COR-L47 (cell line): Measurements from ENCODE around the gene GPR152.
"Not testable (repeated sequence)": the region's sequence is repeated elsewhere in the genome, so short reads cannot be mapped to it uniquely, and the experiment has no call there.

Experiments
- DNase-seq: peaks from one replicate; lab custom pipeline; 2025; lab: John Stamatoyannopoulos, UW

Gene GPR152

GRCh38 chr11:67439321-67440228 lies 13.0 kb downstream of the GPR152 start:
- no peak for DNase-seq

GRCh38 chr11:67438158-67438902 lies 14.2 kb downstream of the GPR152 start:
- DNase-seq = no peak

GRCh38 chr11:67437809-67438157 lies 14.7 kb downstream of the GPR152 start:
- DNase-seq = no peak

- DNase-seq = no peak
Observed at GRCh38 chr11:67437082-67437808, 15.3 kb downstream of the GPR152 start, which contains the start of gene PTPRCAP. PTPRCAP (minus strand) TSS chr11:67437682; CDS start chr11:67437619, 63 bp downstream.

- no peak for DNase-seq
Observed at GRCh38 chr11:67436459-67437081, 16.0 kb downstream of the GPR152 start.

- no peak for DNase-seq
Observed at GRCh38 chr11:67435727-67436458, 16.6 kb downstream of the GPR152 start.

GRCh38 chr11:67435031-67435726 lies 17.4 kb downstream of the GPR152 start:
- DNase-seq = no peak

GRCh38 chr11:67434395-67434881 lies 18.1 kb downstream of the GPR152 start:
- no peak for DNase-seq

- no peak for DNase-seq
Observed at GRCh38 chr11:67433536-67434394, 18.8 kb downstream of the GPR152 start.

- no peak for DNase-seq
Observed at GRCh38 chr11:67432655-67433349, 19.7 kb downstream of the GPR152 start.

- DNase-seq = no peak
Observed at GRCh38 chr11:67431346-67432249, 20.9 kb downstream of the GPR152 start.

GRCh38 chr11:67429722-67430121 lies 22.8 kb downstream of the GPR152 start:
- DNase-seq = no peak

- DNase-seq = no peak
Observed at GRCh38 chr11:67429038-67429668, 23.4 kb downstream of the GPR152 start.

- peak; percentile 96 for DNase-seq
Observed at GRCh38 chr11:67428052-67429001, 24.2 kb downstream of the GPR152 start, which contains the start of gene RPS6KB2. RPS6KB2 (plus strand) TSS chr11:67428494; CDS start chr11:67428546, 52 bp downstream.

GRCh38 chr11:67427364-67427859 lies 25.1 kb downstream of the GPR152 start:
- not testable (repeated sequence) for DNase-seq
